Upper lobe of left lung (tissue), 6 donors: ENCODE results near the gene ERGIC1. TPM values are rescaled to one million over a fixed set of nuclear protein-coding genes. Genes with fewer than 3 reads are reported as not detected.
A peak's percentile ranks its signal among the peaks of the same experiment; 100 is the strongest.

ENCODE experiments used
- ATAC-seq, 2 donors: fragments of 200-7000 bp; cut with Tn5 transposase; one replicate each; pipeline ENCODE4 v1.9.1; 2022; ENCODE audit warnings: mild to moderate bottlenecking in 2 of 2, moderate library complexity in 2 of 2; ENCODE audit not compliant: low FRiP score in 2 of 2
- DNase-seq, 2 donors: peaks; one replicate each; pipeline ENCODE4 v3.0.0-alpha.2; 2019 to 2020
- H3K27ac ChIP-seq, 4 donors: fragments of 200-600 bp; sonication (generic); one replicate each; pipeline ENCODE4 v1.5.1; 2016 to 2019
- H3K27me3 ChIP-seq, 4 donors: fragments of 200-600 bp; sonication (generic); one replicate each; pipeline ENCODE4 v1.5.1; 2017 to 2019
- H3K36me3 ChIP-seq, 4 donors: fragments of 200-600 bp; sonication (generic); one replicate each; pipeline ENCODE4 v1.5.1; 2016 to 2019
- H3K4me1 ChIP-seq, 4 donors: fragments of 200-600 bp; sonication (generic); one replicate each; pipeline ENCODE4 v1.5.1; 2018 to 2019
- H3K4me3 ChIP-seq, 4 donors: fragments of 200-600 bp; sonication (generic); one replicate each; pipeline ENCODE4 v1.5.1; 2017 to 2019; ENCODE audit warnings: mild to moderate bottlenecking in 2 of 4, moderate library complexity in 1 of 4
- H3K9me3 ChIP-seq, 4 donors: fragments of 200-600 bp; sonication (generic); one replicate each; pipeline ENCODE4 v1.5.1; 2018 to 2019
- EP300 ChIP-seq, 4 donors: sonication (generic); formaldehyde crosslinking; IDR thresholded peaks; one replicate each; pipeline ENCODE4 v1.5.1; 2017; ENCODE audit warnings: antibody characterized with exemption in 4 of 4, control low read depth in 2 of 4
- POLR2A ChIP-seq, 4 donors: fragments of 450-650 bp; IDR thresholded peaks; one replicate each; pipeline ENCODE4 v1.5.1; 2016 to 2017; ENCODE audit warnings: antibody characterized with exemption in 4 of 4, mild to moderate bottlenecking in 2 of 4
- POLR2AphosphoS5 ChIP-seq, 2 donors: sonication (generic); formaldehyde crosslinking; IDR thresholded peaks; one replicate each; pipeline ENCODE4 v1.5.1; 2017; ENCODE audit warnings: antibody characterized with exemption in 2 of 2
- WGBS, 2 donors: methylation state at CpG; one replicate each; pipeline ENCODE4 v1.1.5; 2017 to 2018; 5-methylcytosine and 5-hydroxymethylcytosine counted together
- total RNA-seq, 6 donors: library from RNA; depleted of rRNA in 4 of 6; stranded (reverse); fragments of >200 nt in 4 of 6; gene quantifications; one replicate each; pipeline versions ENCODE4 v1.1.0 to v1.2.1, GENCODE V29; 2016 to 2021
- TF ChIP-seq, protein P1 (sequence below), 6 experiments: fragments of 450-650 bp in 4 of 6; fragments of 200-600 bp in 2 of 6; sonication (generic) in 2 of 6; IDR thresholded peaks; one replicate each; pipeline ENCODE4 v1.5.1; 2016 to 2019; ENCODE audit warnings: antibody characterized with exemption in 6 of 6
- donor health status: DM: no; HTN: no; CAD: no; lungs with moderate emphysema.
- donor health status: DM: no; HTN: yes; CAD: no; lungs with severe emphysema.

Gene ERGIC1
- total RNA-seq, 6 donors from 2014 or later: 158 to 225 (median 173) TPM

- H3K36me3 ChIP-seq: peaks cover 15 to 86% (median 64%) of the 10 kb centered on the region in 4 donors
- TF ChIP-seq POLR2AphosphoS5 (IDR thresholded peaks at IDR 0.05) (no peak), EP300 (IDR thresholded peaks at IDR 0.05) (no peak), POLR2A (IDR thresholded peaks at IDR 0.05) (no peak)
- TF ChIP-seq, protein P1, sequence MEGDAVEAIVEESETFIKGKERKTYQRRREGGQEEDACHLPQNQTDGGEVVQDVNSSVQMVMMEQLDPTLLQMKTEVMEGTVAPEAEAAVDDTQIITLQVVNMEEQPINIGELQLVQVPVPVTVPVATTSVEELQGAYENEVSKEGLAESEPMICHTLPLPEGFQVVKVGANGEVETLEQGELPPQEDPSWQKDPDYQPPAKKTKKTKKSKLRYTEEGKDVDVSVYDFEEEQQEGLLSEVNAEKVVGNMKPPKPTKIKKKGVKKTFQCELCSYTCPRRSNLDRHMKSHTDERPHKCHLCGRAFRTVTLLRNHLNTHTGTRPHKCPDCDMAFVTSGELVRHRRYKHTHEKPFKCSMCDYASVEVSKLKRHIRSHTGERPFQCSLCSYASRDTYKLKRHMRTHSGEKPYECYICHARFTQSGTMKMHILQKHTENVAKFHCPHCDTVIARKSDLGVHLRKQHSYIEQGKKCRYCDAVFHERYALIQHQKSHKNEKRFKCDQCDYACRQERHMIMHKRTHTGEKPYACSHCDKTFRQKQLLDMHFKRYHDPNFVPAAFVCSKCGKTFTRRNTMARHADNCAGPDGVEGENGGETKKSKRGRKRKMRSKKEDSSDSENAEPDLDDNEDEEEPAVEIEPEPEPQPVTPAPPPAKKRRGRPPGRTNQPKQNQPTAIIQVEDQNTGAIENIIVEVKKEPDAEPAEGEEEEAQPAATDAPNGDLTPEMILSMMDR (IDR thresholded peaks at IDR 0.05): no peak
- DNase-seq (no peak), ATAC-seq (no peak)
- no peaks in the 10 kb centered on the region for H3K27me3 ChIP-seq
- H3K4me3 ChIP-seq: no peak overlapping the region
- H3K27ac ChIP-seq: peak overlapping the region in 1 of 4 donors; percentile 57
- H3K9me3 ChIP-seq: no peaks in the 10 kb centered on the region
- 89 to 93% methylated on average over 9 to 16 of the region's 16 CpGs for WGBS, 2 donors
- peaks cover 2 to 33% (median 9%) of the 10 kb centered on the region in 4 donors for H3K4me1 ChIP-seq
Observed at GRCh38 chr5:172919525-172920446, 85.7 kb downstream of the ERGIC1 start.

DNA sequence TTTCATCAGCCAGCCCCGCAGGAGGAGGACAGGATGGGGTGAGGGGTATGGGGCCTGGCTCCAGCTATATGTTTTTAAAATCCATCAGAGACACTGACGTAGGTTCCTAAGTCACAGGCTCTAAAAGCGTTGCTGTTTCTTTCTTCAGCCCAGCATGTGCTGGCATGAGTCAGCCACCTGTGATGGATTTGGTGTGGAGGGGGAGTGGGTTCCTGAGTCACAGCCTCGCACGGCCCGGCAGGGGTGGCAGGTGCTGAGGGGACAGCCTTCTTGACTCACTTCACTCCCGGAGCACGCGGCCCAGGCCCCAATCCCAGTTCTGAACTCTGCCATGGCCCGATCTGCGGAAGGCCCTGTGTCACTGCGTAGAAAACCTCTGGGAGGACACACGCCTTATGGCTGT, 86.4 kb downstream of the ERGIC1 start:
- no peak overlapping the region for H3K4me3 ChIP-seq
- DNase-seq (peak in 1 of 2 donors; percentile 69), ATAC-seq (no peak)
- peaks cover 13 to 80% (median 57%) of the 10 kb centered on the region in 4 donors for H3K36me3 ChIP-seq
- WGBS, 2 donors: 88 to 94% methylated on average over 9 to 13 of the region's 13 CpGs
- H3K4me1 ChIP-seq: peaks cover 9 to 39% (median 16%) of the 10 kb centered on the region in 4 donors
- TF ChIP-seq POLR2AphosphoS5 (IDR thresholded peaks at IDR 0.05) (peak in 1 of 2 donors; percentile 25), POLR2A (IDR thresholded peaks at IDR 0.05) (no peak), EP300 (IDR thresholded peaks at IDR 0.05) (no peak)
- TF ChIP-seq, protein P1 (IDR thresholded peaks at IDR 0.05): no peak
- no peaks in the 10 kb centered on the region for H3K27me3 ChIP-seq
- H3K9me3 ChIP-seq: no peaks in the 10 kb centered on the region
- H3K27ac ChIP-seq: no peak overlapping the region

DNA sequence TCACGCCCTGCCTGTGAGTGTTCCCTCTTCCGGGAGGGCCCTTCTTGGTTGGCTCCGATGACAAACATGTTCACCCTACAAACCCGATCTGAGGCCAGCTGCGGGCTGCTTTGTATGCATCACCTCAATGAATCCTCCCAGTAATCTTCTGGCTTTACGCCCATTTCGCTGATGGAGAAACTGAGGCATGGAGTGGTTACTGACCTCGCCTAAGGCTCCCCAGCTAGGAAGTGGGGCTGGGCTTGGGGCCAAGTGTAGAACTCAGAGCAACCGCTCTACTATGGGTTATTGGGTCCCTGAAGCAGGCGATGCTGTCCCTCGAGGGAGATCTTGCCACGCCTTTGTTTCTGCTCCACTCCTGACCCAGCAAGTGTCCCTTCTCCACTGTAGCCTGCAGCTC, 86.9 kb downstream of the ERGIC1 start:
- Histone ChIP-seq H3K27ac (no peak overlapping the region), H3K27me3 (no peaks in the 10 kb centered on the region), H3K36me3 (peaks cover 11 to 80% (median 52%) of the 10 kb centered on the region in 4 donors), H3K9me3 (no peaks in the 10 kb centered on the region), H3K4me3 (no peak overlapping the region), H3K4me1 (peaks cover 14 to 45% (median 19%) of the 10 kb centered on the region in 4 donors)
- 91 to 92% methylated on average over 12 of the region's 12 CpGs for WGBS, 2 donors
- no peak for DNase-seq
- no peak for TF ChIP-seq POLR2AphosphoS5 (IDR thresholded peaks at IDR 0.05)
- no peak for TF ChIP-seq EP300 (IDR thresholded peaks at IDR 0.05)
- TF ChIP-seq POLR2A (IDR thresholded peaks at IDR 0.05): no peak
- TF ChIP-seq, protein P1 (IDR thresholded peaks at IDR 0.05): no peak
- ATAC-seq: no peak

- Histone ChIP-seq H3K4me3 (no peak overlapping the region), H3K9me3 (no peaks in the 10 kb centered on the region), H3K36me3 (peaks cover 5 to 81% (median 47%) of the 10 kb centered on the region in 4 donors), H3K27ac (no peak overlapping the region), H3K4me1 (peaks cover 14 to 45% (median 19%) of the 10 kb centered on the region in 4 donors), H3K27me3 (no peaks in the 10 kb centered on the region)
- 92 to 95% methylated on average over 7 of the region's 7 CpGs for WGBS, 2 donors
- no peak for DNase-seq
- TF ChIP-seq EP300 (IDR thresholded peaks at IDR 0.05) (no peak), POLR2AphosphoS5 (IDR thresholded peaks at IDR 0.05) (no peak), POLR2A (IDR thresholded peaks at IDR 0.05) (no peak)
- TF ChIP-seq, protein P1 (IDR thresholded peaks at IDR 0.05): no peak
- ATAC-seq: no peak
Observed at GRCh38 chr5:172921906-172922305, 87.9 kb downstream of the ERGIC1 start.
